GM15510 (cell line): ENCODE measurements around the gene FN3K.
A peak's percentile ranks its signal among the peaks of the same experiment; 100 is the strongest.

Experiments
- POLR2A ChIP-seq: IDR thresholded peaks from 3 replicates; pipeline ENCODE4 v1.6.1; 2011; ENCODE audit warnings: borderline replicate concordance; ENCODE audit not compliant: insufficient read length; ENCODE audit errors: extremely low read depth

Gene FN3K

DNA sequence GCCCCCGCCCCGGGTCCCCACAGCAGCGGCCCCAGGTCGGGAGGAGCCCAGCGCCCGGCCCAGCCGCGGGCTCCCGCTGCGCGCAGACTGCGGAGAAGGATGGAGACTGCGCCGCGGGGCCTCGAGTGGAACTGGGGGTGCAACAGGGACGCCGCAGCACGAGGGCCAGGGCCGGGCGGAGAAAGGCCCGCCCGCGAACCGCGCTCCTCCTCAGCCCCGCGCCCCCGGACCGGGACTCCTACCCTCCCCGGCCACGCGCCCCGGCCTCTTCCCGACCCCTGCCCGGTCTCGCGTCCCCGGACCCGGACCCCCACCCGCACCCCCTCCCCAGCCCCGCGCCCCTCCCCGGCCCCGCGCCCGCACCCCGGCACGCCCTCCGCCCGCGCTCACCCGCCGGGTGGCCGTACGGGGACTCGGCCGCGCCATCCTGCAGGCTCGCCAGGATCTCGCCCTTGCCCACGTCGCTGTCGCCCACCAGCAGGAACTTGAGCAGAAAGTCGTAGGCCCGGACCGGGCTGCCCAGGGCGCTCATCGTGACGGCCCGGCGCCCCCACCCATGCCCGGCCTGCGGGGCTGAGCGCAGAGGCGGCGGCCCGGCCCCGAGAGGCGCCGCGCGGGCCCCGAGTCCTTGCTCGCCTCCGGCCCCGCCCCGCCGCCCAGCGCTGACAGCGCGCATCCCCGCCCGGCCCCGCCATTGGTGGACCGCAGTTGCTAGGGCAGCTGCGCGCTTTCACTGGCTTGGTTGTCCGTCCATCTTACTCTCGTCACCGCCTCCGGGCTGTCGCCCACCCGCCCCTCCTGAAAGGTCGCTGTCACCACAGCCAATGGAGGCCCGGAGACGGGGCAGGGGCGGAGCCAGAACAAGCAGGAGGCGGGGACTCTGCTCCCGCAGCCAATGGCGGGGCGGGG is 37.1 kb upstream of the FN3K start, which contains the start of gene RAB40B:
Gene RAB40B (minus strand): TSS at position 634 of the 909 bp plus-strand sequence. CDS start 102 bp downstream, at position 532.
- TF ChIP-seq POLR2A: peak; percentile 34

GRCh38 chr17:82698974-82699442 is 36.4 kb upstream of the FN3K start:
- TF ChIP-seq POLR2A: no peak

GRCh38 chr17:82699551-82699950 is 35.9 kb upstream of the FN3K start:
- no peak for TF ChIP-seq POLR2A

DNA sequence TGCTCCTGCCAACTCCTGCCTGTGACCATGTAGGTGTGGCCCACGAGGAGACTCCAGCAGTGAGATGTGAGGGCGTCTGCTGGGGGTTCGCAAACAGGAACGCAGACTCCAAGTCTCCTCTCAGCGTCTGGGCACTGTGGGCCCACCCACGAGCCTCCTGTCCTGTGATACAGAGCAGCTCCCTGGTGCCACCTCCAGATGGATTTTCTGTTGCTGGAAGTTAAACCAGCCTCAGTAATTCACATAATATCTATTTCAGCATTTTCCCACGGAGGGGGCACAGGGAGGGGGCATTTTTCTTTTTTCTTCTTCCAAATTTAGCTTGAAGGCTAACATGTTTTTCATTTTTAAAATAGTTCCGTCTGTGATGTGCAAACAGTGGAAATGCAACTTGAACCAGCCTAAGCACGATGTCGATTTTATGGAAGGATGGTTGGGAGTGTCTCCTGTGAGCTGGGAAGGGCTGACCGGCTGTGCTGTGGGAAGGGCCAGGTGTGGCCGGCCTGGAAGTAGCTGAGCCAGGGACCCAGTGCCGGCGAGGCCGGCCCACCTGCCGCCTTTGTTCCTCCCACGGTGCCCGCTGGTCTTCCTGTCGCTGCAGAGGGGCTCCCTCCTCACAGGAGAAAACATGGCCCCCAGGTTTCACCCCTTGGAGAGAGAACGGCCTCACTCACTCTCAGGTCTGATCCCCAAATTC is 33.0 kb upstream of the FN3K start:
- TF ChIP-seq POLR2A: no peak

- no peak for TF ChIP-seq POLR2A
These were observed 32.2 kb upstream of the FN3K start for GRCh38 chr17:82703036-82703745.

GRCh38 chr17:82703935-82704865 is 31.2 kb upstream of the FN3K start:
- no peak for TF ChIP-seq POLR2A

DNA sequence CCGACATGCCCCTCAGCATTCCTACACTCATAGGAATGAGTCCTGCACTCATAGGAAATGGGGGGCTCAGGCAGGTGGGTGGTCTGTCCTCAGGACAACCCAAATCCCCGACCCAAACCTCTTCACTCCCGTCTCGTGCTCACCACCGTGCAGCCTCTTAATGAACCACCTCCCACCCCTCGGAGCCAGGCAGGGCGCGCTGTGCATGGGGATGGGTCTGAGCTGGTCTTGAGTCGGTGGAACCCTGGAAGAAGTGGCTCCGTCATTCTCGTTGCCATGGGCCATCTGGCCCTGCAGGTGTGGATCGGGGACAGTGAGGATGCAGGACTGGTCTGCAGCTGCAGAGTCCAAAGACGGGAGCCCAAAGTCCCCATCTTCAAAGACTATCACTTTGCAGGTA is 30.5 kb upstream of the FN3K start:
- no peak for TF ChIP-seq POLR2A

DNA sequence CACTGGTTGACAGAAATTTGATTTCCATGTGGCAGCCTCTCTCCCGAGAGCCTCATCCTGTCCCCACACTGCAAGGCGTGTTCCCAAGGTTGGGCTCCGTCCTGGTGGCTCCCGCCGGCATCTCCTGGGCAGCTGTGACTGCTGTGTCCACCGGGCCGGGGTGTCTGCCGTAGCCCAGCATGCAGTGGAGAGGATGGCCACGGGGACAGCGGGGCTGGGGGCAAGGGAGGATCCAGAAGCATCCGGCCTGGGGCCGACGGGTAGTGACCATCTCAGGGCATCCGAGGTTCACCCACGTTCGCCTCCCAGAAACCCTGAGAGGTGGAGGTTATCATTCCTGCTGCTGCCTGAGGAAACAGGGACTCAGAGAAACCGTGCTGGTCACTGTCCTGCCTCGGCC is 29.7 kb upstream of the FN3K start:
- TF ChIP-seq POLR2A: no peak

GRCh38 chr17:82709024-82709675 is 26.3 kb upstream of the FN3K start:
- no peak for TF ChIP-seq POLR2A

- no peak for TF ChIP-seq POLR2A
These were observed 25.5 kb upstream of the FN3K start for GRCh38 chr17:82709676-82710498.

- no peak for TF ChIP-seq POLR2A
These were observed 24.7 kb upstream of the FN3K start for GRCh38 chr17:82710499-82711232.
